ENCODE results near the gene CGN. TPM values are rescaled to one million over a fixed set of nuclear protein-coding genes. Genes with fewer than 3 reads are reported as not detected.

Gene CGN, protein sequence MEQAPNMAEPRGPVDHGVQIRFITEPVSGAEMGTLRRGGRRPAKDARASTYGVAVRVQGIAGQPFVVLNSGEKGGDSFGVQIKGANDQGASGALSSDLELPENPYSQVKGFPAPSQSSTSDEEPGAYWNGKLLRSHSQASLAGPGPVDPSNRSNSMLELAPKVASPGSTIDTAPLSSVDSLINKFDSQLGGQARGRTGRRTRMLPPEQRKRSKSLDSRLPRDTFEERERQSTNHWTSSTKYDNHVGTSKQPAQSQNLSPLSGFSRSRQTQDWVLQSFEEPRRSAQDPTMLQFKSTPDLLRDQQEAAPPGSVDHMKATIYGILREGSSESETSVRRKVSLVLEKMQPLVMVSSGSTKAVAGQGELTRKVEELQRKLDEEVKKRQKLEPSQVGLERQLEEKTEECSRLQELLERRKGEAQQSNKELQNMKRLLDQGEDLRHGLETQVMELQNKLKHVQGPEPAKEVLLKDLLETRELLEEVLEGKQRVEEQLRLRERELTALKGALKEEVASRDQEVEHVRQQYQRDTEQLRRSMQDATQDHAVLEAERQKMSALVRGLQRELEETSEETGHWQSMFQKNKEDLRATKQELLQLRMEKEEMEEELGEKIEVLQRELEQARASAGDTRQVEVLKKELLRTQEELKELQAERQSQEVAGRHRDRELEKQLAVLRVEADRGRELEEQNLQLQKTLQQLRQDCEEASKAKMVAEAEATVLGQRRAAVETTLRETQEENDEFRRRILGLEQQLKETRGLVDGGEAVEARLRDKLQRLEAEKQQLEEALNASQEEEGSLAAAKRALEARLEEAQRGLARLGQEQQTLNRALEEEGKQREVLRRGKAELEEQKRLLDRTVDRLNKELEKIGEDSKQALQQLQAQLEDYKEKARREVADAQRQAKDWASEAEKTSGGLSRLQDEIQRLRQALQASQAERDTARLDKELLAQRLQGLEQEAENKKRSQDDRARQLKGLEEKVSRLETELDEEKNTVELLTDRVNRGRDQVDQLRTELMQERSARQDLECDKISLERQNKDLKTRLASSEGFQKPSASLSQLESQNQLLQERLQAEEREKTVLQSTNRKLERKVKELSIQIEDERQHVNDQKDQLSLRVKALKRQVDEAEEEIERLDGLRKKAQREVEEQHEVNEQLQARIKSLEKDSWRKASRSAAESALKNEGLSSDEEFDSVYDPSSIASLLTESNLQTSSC
- 10 to 100 TPM; 37.9 to 62.4 (median 41.7) TPM for total RNA-seq

DNA sequence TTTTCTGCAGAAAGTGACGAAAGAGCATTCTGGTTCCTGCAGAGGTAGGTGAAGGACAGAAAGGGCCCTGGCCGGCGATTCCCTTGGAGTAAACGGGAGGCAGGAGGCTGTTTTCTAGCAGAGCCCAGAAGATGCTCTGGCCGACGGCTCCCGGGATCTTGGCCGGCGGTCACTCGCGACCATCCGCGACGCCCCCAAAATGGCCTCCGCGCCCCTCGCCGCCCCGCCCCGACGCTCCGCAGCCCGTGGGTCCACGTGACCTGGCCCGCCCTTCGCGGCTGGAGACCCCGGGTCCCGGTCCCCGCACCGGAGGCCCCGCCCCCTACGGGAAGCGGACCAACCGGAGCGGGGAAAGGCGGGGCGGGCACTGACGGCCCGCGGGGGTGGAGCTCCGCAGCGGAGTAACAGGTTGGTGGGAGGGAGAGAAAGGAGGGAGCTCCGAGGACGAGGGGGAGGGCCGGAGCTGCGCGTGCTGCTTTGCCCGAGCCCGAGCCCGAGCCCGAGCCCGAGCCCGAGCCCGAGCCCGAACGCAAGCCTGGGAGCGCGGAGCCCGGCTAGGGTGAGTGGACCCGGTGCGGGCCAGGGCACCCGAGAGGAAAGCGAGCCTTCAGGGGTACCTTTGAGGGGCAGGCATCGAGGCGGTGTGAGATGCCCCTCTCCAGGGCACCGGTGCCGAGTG, at the start of gene CGN:
TSS of gene CGN (plus strand) at position 431 of the 679 bp plus-strand sequence. CDS start 7,133 bp downstream, outside the sequence.
- WGBS: under 1% methylated on average over 26 of the region's 68 CpGs
- peak; percentile 89 for DNase-seq (ENCODE audit: low spot score in 2 of 2)
- no peaks in the 10 kb centered on the region for H3K9me3 ChIP-seq
- peak within 1 kb of the TSS; percentile 77 for H3K4me3 ChIP-seq
- H3K27ac ChIP-seq: peak within 1 kb of the TSS; percentile 72
- H3K36me3 ChIP-seq: no peaks in the 10 kb centered on the region
- no peaks in the 10 kb centered on the region for H3K27me3 ChIP-seq
- no peak for TF ChIP-seq POLR2A (IDR thresholded peaks at IDR 0.05)
- no peak for TF ChIP-seq CTCF (IDR thresholded peaks at IDR 0.05)
- TF ChIP-seq EP300 (IDR thresholded peaks at IDR 0.05): no peak
- H3K4me1 ChIP-seq: peaks cover 39% of the 10 kb centered on the region

GRCh38 chr1:151461694-151462093, 49.5 kb upstream of the CGN start:
- Histone ChIP-seq H3K4me3 (no peak overlapping the region), H3K27me3 (no peaks in the 10 kb centered on the region), H3K9me3 (no peaks in the 10 kb centered on the region), H3K36me3 (no peaks in the 10 kb centered on the region), H3K27ac (no peak overlapping the region), H3K4me1 (peaks cover 13% of the 10 kb centered on the region)
- 76% methylated on average over 5 of the region's 5 CpGs for WGBS
- TF ChIP-seq POLR2A (IDR thresholded peaks at IDR 0.05): no peak
- TF ChIP-seq EP300 (IDR thresholded peaks at IDR 0.05): no peak
- DNase-seq (ENCODE audit: low spot score in 2 of 2): no peak

DNA sequence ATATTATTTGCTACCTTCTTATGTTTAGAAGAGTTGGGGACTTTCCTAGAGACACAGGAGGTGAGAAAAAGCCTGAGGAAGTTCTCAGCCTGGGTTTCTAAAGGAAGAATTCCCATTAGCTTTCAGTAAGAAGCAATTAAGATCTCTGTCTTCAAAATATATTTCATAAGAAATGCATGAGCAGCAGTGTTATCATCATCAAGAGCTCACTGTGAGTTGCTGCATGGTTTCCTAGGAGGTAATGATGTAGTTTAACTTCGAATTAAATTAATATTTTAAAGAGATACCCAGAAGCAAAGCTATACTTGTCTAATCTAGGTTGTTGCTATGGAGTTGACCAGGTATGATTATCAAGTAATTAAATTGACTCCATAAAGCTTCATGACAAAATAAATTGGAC, 46.2 kb upstream of the CGN start:
- no peaks in the 10 kb centered on the region for H3K36me3 ChIP-seq
- no peak for DNase-seq (ENCODE audit: low spot score in 2 of 2)
- H3K9me3 ChIP-seq: no peaks in the 10 kb centered on the region
- no peaks in the 10 kb centered on the region for H3K27me3 ChIP-seq
- TF ChIP-seq EP300 (IDR thresholded peaks at IDR 0.05) (no peak), POLR2AphosphoS5 (IDR thresholded peaks at IDR 0.05) (no peak), POLR2A (IDR thresholded peaks at IDR 0.05) (no peak), CTCF (IDR thresholded peaks at IDR 0.05) (no peak)
- H3K27ac ChIP-seq: no peak overlapping the region
- no peaks in the 10 kb centered on the region for H3K4me1 ChIP-seq
- H3K4me3 ChIP-seq: no peak overlapping the region
- 64% methylated on average over 1 of the region's 1 CpG for WGBS

DNA sequence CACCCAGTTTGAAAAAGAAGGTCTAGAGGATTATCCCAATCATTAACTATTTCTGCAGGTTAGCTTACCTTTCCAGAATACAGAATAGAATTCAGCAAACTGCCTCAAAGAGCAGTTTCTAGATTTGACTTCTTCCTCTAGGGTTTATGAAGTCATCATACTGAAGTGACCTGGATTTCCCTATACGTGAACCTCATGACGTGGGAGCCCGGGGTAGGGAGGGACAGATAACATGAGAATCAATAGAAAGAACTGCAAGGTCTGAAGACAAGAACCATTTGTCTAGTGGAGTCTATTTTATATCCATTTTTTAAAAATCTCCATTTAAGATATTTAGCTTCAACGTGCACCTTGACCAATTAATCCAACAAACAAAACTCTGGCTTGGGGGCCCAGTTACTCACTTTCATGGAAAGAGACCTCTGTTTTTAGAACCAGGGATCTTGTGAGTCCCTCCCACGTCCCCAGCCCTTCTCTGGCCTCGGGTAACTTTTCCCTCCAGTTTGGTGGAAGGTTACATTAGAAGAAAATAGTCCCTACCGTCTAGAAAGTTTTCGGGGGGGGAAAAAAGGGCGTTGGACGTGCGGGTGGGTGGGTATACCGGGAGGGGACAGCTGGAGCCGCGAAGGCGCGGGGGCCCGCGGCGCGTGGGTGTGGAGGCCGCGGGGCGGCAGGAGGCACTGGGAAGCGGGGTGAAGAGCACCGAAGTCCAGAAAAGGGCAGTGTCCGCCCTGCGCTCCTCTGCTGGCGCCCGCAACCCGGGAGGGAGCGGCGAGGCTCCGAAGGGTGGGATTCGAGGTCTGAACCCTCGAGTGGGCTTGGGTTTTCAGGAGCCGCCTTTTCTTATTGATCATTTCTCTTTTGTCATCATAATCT, 38.1 kb upstream of the CGN start:
- Histone ChIP-seq H3K36me3 (no peaks in the 10 kb centered on the region), H3K9me3 (no peaks in the 10 kb centered on the region), H3K27ac (peak overlapping the region; percentile 79), H3K4me1 (peaks cover 14% of the 10 kb centered on the region), H3K27me3 (no peaks in the 10 kb centered on the region), H3K4me3 (peak overlapping the region; percentile 71)
- 5% methylated on average over 36 of the region's 36 CpGs for WGBS
- TF ChIP-seq POLR2AphosphoS5 (IDR thresholded peaks at IDR 0.05): no peak
- no peak for TF ChIP-seq CTCF (IDR thresholded peaks at IDR 0.05)
- no peak for TF ChIP-seq POLR2A (IDR thresholded peaks at IDR 0.05)
- TF ChIP-seq EP300 (IDR thresholded peaks at IDR 0.05): no peak
- DNase-seq (ENCODE audit: low spot score in 2 of 2): no peak

Data from suprapubic skin (tissue), 4 donors.